Measurements from ENCODE around the gene ESR2.
A peak's percentile ranks its signal among the peaks of the same experiment; 100 is the strongest.
"Not testable (repeated sequence)": the region's sequence is repeated elsewhere in the genome, so short reads cannot be mapped to it uniquely, and the experiment has no call there.

Gene ESR2

GRCh38 chr14:64293976-64294671 lies at the start of gene ESR2:
Gene ESR2, minus strand, starts transcription at chr14:64294371. Its CDS starts 11,386 bp downstream, at chr14:64282985.
- peak; percentile 29 for DNase-seq

- no peak for DNase-seq
Observed at GRCh38 chr14:64340560-64341196, 46.5 kb upstream of the ESR2 start.

- peak; percentile 88 for DNase-seq
Observed at GRCh38 chr14:64338616-64339316, 44.6 kb upstream of the ESR2 start.

GRCh38 chr14:64337888-64338615 lies 43.9 kb upstream of the ESR2 start:
- peak; percentile 22 for DNase-seq

- no peak for DNase-seq
Observed at GRCh38 chr14:64329149-64329548, 35.0 kb upstream of the ESR2 start.

- DNase-seq, result no peak
Observed at GRCh38 chr14:64326502-64326901, 32.3 kb upstream of the ESR2 start.

- DNase-seq, result no peak
Observed at GRCh38 chr14:64324895-64325294, 30.7 kb upstream of the ESR2 start.

- no peak for DNase-seq
Observed at GRCh38 chr14:64324461-64324860, 30.3 kb upstream of the ESR2 start.

- DNase-seq, result not testable (repeated sequence)
Observed at GRCh38 chr14:64320362-64320761, 26.2 kb upstream of the ESR2 start.

- DNase-seq, result not testable (repeated sequence)
Observed at GRCh38 chr14:64318695-64319094, 24.5 kb upstream of the ESR2 start.

GRCh38 chr14:64303471-64303917 lies 9.3 kb upstream of the ESR2 start:
- peak; percentile 51 for DNase-seq

GRCh38 chr14:64298773-64299172 lies 4.6 kb upstream of the ESR2 start:
- DNase-seq, result no peak

GRCh38 chr14:64296561-64296960 lies 2.4 kb upstream of the ESR2 start:
- DNase-seq, result no peak

GRCh38 chr14:64294672-64295413 lies 672 bp upstream of the ESR2 start:
- DNase-seq, result peak; percentile 81

- no peak for DNase-seq
Observed at GRCh38 chr14:64292197-64292596, 2.0 kb downstream of the ESR2 start.

- DNase-seq, result no peak
Observed at GRCh38 chr14:64289571-64289970, 4.6 kb downstream of the ESR2 start.

- no peak for DNase-seq
Observed at GRCh38 chr14:64281805-64282204, 12.4 kb downstream of the ESR2 start.

- DNase-seq, result no peak
Observed at GRCh38 chr14:64279704-64280668, 14.2 kb downstream of the ESR2 start.

- DNase-seq, result no peak
Observed at GRCh38 chr14:64278458-64278857, 15.7 kb downstream of the ESR2 start.

GRCh38 chr14:64272019-64272418 lies 22.2 kb downstream of the ESR2 start:
- no peak for DNase-seq

GRCh38 chr14:64266239-64266638 lies 27.9 kb downstream of the ESR2 start:
- no peak for DNase-seq

Measured in 8988T (cell line).